Inferior parietal cortex (tissue), 1 donor: Measurements from ENCODE around the gene COX14.
"Not testable (repeated sequence)": the region's sequence is repeated elsewhere in the genome, so short reads cannot be mapped to it uniquely, and the experiment has no call there.

Experiments used
- DNase-seq: peaks from one replicate; pipeline ENCODE4 v3.0.0-alpha.2; 2016; ENCODE audit errors: extremely low spot score

Gene COX14

DNA sequence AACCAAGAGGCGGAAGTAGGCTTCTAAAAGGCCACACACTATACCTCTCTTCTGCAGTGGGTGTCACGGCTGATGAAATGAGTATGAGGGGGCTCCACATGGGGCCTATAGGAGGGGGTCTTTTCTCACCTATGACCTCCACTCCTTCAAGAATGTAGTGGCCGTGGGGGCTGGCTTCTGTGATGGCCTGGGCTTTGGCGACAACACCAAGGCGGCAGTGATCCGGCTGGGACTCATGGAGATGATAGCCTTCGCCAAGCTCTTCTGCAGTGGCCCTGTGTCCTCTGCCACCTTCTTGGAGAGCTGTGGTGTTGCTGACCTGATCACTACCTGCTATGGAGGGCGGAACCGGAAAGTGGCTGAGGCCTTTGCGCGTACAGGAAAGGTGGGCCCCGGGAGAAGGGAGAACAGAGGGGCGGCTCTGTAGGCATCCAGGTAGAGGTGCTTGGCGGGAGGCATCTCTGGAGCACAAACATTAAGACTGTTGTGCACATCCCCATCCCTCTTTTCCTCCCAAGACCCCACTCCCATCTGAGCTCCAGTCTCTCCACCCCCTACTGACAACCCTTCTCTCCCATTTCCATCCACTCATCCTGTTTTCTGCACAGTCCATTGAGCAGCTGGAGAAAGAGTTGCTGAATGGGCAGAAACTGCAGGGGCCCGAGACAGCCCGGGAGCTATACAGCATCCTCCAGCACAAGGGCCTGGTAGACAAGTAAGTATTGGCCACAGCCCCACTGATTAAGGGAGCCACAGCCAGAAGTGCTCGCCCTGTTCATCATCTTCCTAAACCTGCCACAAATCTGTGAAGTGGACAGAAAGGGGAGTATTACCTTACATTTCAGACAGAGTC lies 4.4 kb upstream of the COX14 start:
- DNase-seq: no peak

DNA sequence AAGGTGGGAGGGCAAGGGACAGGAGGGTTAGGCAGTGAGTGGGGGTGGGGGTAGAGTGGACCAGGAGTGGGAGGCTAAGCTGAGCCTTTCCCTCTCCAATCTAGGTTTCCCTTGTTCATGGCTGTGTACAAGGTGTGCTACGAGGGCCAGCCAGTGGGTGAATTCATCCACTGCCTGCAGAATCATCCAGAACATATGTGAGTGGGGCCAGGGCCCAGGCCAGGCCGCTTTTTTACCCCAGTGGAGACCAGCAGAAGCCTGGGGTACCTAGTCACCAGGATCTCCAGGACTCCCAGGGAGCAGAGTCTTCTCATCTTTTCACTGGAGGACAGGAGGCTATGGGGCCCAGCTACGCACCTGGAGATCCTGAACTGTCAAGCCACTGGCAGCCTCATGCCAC lies 2.7 kb upstream of the COX14 start:
- DNase-seq: no peak

- DNase-seq: no peak
Measured at GRCh38 chr12:50110127-50110761, 1.8 kb upstream of the COX14 start.

DNA sequence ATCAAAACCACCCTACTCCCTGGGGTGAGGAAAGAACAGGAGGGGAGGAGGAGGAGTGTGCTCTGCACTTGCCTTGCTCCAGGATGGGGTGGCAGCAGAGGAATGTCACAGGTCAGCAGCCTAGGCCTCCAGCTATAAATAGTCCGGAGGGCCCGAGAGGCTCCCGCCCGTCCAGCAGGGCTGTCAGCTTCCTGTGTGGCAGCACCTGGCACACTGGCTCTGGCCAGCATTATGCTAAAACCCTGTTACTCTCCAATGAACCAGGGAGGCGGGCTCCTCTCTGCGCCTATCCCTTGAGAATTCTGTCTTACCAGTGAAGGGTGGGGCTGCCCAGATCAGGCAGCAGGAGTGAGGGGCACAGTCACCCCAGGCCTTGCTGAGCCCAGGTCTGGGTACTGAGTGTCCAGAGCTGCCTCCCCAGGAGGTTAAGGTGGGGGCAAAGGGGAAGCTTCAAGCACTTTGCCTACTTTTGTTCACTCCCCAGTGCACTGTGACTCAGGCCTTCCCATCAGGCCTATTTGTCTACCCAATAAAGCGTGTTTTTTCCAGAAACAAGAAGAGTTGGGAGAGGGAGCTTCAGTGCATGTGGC lies 1.2 kb upstream of the COX14 start:
- DNase-seq: no peak

DNA sequence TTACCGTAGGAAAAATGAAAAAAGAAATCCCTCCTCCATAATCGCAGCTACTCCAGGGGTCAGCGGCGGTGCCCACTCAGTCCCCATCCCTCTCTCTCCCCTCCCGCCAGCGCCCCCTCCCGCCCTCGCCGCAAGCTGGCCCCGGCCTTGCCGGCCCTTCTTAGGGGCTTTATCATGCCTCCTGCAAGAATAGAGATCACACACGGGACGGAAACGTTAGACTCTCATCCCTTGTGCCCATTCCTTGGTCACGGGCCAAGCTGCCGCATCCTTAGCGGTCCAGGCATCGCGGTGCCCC lies 692 bp upstream of the COX14 start:
- DNase-seq: no peak

GRCh38 chr12:50112456-50113218 lies 601 bp downstream of the COX14 start:
- DNase-seq: no peak

DNA sequence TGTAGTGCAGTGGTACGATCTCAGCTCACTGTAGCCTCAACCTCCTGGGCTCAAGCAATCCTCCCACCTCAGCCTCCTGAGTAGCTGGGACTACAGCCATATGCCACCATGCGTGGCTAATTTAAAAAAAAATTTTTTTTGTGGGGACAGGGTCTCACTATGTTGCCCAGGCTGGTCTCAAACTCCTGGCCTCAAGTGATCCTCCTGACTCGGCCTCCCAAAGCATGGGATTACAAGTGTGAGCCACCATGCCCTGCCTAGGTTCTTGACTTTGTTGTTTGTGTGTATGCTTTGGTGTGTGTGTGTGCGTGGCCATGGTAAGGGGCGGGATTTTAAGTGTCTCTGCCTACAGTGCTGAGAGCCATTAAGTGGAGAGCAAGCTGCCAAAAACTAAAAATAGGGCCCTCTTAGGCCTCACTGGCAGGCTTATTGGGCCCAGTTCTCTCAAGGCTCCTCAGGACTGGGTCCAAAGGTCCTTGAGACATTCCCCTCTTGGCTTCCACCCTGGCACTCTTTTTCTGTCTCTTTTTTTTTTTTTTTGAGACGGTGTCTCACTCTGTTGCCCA lies 5.1 kb downstream of the COX14 start:
- no peak for DNase-seq

DNA sequence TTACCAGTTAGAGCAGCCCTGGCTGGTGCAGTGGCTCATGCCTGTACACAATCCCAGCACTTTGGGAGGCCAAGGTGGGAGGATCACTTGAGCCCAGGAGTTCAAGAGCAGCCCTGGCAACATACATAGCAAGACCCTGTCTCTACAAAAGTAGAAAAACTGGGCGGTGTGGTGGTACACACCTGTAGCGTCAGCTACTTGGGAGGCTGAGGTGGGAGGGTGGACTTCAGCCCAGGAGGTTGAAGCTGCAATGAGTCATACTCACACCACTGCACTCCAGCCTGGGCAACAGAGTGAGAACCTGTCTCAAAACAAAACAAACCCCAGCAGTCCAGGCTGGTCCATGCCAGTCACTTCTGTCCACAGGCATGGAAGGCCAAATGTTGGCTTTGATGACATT lies 7.4 kb downstream of the COX14 start:
- no peak for DNase-seq

DNA sequence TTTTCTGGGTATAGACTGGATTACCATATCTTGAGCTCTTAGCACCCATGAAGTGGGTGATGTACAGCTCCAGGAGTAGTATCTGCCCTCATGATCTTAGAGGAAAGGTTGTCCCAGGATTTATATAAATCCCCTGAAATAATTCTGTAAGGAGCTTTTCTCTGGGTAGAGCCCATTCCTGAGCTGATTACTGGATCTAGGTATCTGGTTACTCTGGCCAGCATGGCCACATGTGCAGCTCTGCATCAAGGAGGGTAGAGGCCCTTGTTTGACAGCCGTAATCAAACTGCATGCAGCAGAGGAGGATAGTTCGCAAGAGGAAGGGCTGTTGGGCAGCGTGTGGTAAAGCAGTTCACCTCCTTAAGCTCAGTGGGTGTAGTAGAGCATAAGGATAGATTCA lies 8.5 kb downstream of the COX14 start:
- DNase-seq: no peak

- DNase-seq: no peak
Measured at GRCh38 chr12:50120953-50121352, 8.9 kb downstream of the COX14 start.

DNA sequence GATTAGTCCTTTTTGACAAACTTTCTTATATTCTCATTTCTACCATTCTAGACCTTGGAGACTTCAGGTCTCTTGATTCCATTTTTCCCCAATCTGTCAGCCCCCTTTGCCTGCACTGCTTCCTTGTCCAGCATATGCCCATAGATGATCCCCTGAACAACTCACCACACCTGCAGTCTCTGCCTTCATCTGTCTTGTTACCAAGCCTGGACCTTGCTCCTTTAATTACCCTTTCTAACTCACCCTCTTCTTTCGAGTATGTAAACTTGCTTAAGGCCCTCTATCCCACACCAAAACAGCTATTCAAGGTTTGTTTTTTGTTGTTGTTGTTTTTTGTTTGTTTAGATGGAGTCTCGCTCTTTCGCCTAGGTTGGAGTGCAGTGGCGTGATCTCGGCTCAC lies 9.6 kb downstream of the COX14 start:
- DNase-seq: no peak

- DNase-seq: no peak
Measured at GRCh38 chr12:50123203-50123602, 11.2 kb downstream of the COX14 start.

- DNase-seq: no peak
Measured at GRCh38 chr12:50127546-50127945, 15.5 kb downstream of the COX14 start.

GRCh38 chr12:50129290-50129689 lies 17.3 kb downstream of the COX14 start:
- no peak for DNase-seq

DNA sequence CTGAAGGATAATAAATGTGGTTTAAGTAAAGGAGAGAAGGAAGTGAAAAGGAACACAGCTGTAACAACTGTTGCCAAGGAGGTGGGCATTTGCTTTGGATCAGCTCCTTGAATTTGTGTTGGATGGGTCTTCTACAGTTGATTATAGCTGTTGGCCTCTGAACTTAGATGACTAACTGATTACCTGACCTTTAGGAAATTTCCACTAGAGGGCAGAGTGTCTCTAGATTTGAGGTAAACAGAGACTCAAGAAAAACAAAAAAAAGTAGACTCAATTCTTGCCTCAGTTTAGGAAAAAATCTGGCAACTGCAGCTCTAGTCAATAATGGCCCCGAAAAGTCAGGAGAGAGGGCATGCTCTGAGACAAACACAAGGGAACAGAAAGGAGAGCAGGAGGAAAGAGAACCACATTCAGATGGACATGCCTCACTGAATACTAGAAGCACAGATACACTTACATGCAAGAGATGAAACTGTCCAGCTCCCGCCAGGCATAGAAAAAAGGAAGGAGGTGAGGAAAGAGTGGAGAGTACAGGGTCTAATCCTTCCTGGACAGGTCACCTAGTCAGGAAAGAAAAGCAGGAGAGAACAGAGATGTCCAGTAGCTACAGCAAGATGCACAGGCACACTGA lies 20.6 kb downstream of the COX14 start:
- peak; percentile 67 for DNase-seq

DNA sequence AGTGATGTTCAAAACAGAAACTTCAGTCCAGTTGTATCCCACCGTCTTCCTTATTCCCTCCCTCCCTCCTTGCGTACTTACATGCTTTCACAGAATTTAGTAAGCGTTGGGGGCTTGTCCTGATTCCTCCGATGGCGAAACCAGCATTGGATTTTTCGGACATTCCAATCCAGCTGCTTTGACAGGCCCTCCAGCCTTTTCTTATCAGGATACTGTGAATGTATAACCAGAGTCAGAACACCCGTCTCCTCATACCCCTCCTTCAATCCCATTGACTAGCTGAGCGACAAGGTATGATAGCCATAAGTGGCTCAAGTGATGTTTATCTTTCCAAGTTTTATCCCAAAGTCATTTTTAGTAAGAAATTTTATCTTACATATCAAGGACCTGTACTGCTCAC lies 31.0 kb downstream of the COX14 start:
- DNase-seq: no peak

- no peak for DNase-seq
Measured at GRCh38 chr12:50145439-50145838, 33.4 kb downstream of the COX14 start.

DNA sequence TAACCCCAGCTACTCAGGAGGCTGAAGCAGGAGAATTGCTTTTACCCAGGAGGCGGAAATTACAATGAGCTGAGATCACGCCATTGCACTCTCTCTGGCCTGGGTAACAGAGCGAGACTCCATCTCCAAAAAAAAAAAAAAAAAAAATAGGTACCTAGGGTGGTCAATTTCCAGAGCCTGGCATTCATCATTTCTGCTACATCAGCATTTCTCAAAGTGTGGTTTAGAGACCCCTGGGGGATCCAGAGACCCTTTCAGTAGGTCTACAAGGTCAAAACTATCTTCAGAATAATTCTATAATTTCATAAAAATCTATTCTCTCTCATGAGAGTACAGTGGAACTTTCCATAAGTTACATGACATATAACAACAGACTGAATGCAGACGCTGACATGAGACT lies 35.2 kb downstream of the COX14 start:
- no peak for DNase-seq

DNA sequence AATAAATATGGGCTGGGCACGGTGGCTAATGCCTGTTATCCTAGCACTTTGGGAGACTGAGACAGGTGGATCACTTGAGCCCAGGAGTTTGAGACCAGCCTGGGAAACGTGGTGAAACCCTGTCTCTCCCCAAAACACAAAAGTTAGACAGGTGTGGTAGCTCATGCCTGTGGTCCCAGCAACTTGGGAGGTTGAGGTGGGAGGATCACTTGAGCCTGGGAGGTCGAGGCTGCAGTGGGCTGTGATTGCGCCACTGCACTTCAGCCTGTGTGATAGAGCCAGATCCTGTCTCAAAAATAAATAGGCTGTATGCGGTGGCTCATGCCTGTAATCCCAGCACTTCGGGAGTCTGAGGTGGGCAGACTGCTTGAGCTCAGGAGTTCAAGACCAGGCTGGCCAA lies 36.0 kb downstream of the COX14 start:
- not testable (repeated sequence) for DNase-seq

GRCh38 chr12:50149311-50149710 lies 37.3 kb downstream of the COX14 start:
- DNase-seq: no peak

DNA sequence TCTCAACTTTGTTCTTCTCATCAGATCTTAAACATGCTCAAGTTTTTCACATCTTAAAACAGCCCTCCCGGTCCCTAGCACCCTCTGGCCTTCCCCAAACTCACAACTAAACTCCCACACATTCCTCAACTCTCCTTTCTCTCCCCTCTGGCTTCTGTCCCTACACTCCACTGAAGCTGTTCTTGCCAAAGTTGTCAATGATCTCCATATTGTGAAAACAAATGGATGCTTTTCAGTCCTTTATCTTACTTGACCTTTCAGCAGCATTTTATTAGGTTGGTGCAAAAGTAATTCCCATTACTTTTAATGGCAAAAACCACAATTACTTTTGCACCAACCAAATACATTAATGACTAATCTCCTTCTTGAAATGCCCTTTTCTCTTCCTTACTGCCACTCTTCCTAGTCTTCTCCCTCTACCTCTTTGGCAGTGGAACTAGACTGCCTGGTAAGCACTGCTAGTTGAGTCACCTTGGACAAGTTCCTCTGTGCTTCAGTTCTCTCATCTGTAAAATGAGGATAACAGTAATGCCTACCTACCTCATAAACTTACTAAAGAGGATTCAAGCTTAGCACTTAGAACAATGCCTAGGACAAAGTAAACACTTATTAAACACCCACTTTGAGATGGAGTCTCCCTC lies 39.1 kb downstream of the COX14 start:
- DNase-seq: no peak
